GM21526 (cell line): Measurements from ENCODE around the gene USP30.

Source experiments
- ATAC-seq: cut with Tn5 transposase; IDR thresholded peaks from one replicate; pipeline ENCODE4 v1.9.1; 2021; ENCODE audit warnings: moderate library complexity; ENCODE audit not compliant: unreplicated experiment, low FRiP score

The USP30 gene

GRCh38 chr12:109120557-109120956 is 68.2 kb downstream of the USP30 start:
- ATAC-seq, result no peak

- no peak for ATAC-seq
Observed at GRCh38 chr12:109121346-109121880, 69.0 kb downstream of the USP30 start.

DNA sequence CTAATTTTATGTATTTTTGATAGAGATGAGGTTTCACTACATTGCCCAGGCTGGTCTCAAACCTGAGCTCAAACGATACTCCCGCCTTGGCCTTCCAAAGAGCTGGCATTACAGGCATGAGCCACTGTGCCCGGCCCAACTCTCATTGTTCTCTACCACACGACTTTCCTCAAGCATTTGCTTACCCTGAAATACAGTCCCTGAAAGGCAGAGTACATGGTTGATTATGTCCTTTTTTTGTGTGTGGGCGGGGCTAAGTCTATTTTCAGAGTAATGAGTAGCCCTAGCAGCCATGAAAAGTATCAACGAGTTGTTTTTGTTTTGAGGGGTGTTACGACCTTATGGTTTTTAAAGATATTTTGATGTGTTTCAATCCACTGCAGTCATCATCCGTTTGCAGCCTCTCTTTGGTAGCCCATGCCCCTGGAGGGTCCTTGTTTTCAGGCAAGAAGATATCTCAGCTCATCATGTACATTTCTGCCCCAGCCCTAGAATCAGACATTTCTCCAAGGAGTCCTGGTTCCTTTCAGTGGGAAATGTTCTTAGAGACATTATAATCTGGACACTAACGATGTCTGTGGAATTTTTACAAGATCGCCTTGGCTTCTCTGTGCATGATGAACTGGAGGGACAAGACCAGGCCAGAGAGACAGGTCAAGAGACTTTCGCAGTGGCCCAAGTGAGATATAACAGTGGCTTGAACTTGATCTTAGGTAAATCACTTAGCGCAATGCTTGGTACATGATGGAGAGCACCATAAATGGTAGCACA is 72.7 kb downstream of the USP30 start:
- no peak for ATAC-seq

- no peak for ATAC-seq
Observed at GRCh38 chr12:109125791-109126190, 73.4 kb downstream of the USP30 start.

DNA sequence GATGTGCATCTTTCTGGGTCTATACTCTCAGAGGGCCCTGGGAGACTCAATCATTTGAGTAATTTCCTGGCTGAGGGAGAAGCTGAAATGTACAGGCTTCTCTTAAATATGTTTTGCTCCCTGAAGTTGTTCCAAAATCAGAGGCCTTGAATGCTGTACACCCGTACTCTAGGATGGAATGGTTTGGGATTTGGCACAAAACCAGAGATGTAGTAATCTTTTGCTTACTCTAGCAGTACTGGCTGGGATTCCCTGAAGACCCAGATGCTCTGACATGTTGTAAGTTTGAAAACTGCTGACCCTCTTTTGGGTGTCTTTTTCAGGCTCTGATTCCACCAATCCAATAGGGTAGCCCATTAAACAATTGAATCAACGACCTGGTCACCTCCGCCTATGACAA is 74.4 kb downstream of the USP30 start:
- ATAC-seq, result no peak

- no peak for ATAC-seq
Observed at GRCh38 chr12:109127533-109128242, 75.3 kb downstream of the USP30 start.

DNA sequence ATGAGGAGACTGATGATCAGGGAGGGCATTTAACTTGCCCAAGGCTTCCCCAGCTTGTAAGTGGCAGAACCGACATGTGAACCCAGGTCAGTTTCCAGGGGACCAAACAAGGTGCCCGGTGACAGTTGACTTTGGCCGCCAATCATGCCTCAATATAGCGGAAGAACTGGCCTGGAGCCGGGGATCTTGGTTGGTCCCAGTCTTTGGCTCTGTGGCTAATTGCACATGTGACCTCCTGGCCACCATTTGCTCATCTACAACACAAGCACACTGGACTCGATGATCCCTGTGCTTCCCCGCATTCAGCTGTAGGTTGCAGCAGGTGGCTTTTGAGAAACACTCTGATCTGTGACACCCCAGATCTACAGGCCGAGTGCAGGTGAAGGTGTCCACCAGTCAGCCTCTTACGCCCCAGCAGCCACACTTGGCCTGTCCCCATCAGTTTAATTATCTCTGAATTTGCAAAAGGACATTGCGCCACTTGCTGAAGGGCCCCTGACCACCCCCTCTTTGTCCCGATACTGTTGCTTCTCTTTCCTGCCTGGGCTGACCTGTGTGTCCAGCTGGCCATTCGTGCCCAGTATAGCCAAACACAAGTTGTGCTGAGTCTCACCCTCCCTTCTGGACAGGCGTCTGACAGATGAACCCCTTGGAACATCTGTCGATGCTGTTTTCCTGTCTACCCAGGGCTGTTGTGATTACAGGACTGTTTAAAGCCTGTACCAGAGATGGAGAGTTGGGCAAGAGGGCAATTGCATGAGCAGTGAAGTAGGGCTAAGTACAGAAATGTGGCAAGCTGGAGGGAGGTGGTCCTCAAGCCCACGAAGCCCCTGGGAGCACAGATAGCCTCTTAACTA is 78.1 kb downstream of the USP30 start:
- ATAC-seq, result no peak

GRCh38 chr12:109131154-109132050 is 79.0 kb downstream of the USP30 start:
- ATAC-seq, result no peak

GRCh38 chr12:109134186-109134917 is 82.0 kb downstream of the USP30 start:
- no peak for ATAC-seq

DNA sequence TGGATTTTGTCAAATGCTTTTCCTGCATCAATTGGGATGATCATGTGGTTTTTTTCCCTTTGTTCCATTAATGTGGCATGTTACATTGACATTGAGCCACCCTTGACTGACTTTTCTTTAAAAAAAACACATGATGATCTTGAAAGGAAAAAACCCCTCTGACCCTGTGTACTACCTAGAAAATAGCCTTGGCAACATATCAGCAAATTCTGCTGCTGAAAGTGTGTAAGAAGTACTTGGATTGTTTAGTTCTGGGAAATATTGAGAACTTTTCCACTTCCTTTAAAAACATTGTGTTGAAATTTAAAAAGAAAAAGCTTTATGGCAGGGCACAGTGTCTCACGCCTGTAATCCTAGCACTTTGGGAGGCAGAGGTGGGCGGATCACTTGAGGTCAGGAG is 84.7 kb downstream of the USP30 start:
- no peak for ATAC-seq
